Mesothelial cell of epicardium (in vitro differentiated cells): ENCODE data around the gene CRTC3. TPM values are rescaled to one million over a fixed set of nuclear protein-coding genes. Genes with fewer than 3 reads are reported as not detected.

Experiments used
- DNase-seq, 2 experiments: peaks; one replicate each; pipeline ENCODE4 v3.0.0; 2021; ENCODE audit warnings: low spot score in 2 of 2; ENCODE audit not compliant: unreplicated experiment in 2 of 2
- H3K27ac Mint-ChIP-seq: 2 replicates; pipeline ENCODE4 v1.8.0; 2021; ENCODE audit warnings: mixed read lengths
- H3K27me3 Mint-ChIP-seq: 2 replicates; pipeline ENCODE4 v1.8.0; 2021; ENCODE audit warnings: low read depth, mixed read lengths
- H3K36me3 Mint-ChIP-seq: 2 replicates; pipeline ENCODE4 v1.8.0; 2021; ENCODE audit warnings: mixed read lengths
- H3K4me1 Mint-ChIP-seq: 2 replicates; pipeline ENCODE4 v1.8.0; 2021; ENCODE audit warnings: mixed read lengths
- H3K4me3 Mint-ChIP-seq: 2 replicates; pipeline ENCODE4 v1.8.0; 2021; ENCODE audit warnings: mild to moderate bottlenecking, moderate library complexity, mixed read lengths
- H3K9me3 Mint-ChIP-seq: 2 replicates; pipeline ENCODE4 v1.8.0; 2021; ENCODE audit warnings: mixed read lengths
- total RNA-seq: library from RNA; stranded (reverse); gene quantifications from 3 replicates; pipeline ENCODE4 v1.2.1, GENCODE V29; 2021
- TF ChIP-seq, protein P1 (sequence below): fragments of 200-600 bp; sonication (generic); IDR thresholded peaks from one replicate; pipeline ENCODE4 v1.5.0; 2021; ENCODE audit warnings: antibody characterized with exemption; ENCODE audit not compliant: unreplicated experiment

Gene CRTC3
- total RNA-seq, 1 donor from 2014 or later = 56.6 TPM

DNA sequence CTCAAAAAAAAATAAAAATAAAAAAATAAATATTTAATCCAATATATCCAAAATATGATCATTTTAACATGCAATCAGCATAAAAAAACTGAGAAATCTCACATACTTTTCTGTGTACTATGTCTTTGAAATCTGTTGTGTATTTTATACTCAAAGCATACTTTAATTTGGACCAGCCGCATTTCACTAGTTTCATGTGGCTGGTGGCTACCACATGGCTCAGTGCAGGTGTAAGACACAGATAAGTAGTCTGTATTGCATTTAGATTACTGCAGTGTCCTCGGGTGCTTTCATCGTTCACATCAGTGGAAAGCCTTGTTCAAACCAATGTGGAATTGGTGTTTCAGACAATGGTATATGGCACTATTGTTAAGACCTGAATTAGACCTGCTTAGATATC is 11.0 kb downstream of the CRTC3 start:
- Mint-ChIP-seq H3K9me3 (no peaks in the 10 kb centered on the region), H3K4me3 (no peak overlapping the region), H3K27ac (no peak overlapping the region), H3K36me3 (peaks cover 28% of the 10 kb centered on the region), H3K27me3 (no peaks in the 10 kb centered on the region), H3K4me1 (peaks cover 38% of the 10 kb centered on the region)
- TF ChIP-seq, protein P1, sequence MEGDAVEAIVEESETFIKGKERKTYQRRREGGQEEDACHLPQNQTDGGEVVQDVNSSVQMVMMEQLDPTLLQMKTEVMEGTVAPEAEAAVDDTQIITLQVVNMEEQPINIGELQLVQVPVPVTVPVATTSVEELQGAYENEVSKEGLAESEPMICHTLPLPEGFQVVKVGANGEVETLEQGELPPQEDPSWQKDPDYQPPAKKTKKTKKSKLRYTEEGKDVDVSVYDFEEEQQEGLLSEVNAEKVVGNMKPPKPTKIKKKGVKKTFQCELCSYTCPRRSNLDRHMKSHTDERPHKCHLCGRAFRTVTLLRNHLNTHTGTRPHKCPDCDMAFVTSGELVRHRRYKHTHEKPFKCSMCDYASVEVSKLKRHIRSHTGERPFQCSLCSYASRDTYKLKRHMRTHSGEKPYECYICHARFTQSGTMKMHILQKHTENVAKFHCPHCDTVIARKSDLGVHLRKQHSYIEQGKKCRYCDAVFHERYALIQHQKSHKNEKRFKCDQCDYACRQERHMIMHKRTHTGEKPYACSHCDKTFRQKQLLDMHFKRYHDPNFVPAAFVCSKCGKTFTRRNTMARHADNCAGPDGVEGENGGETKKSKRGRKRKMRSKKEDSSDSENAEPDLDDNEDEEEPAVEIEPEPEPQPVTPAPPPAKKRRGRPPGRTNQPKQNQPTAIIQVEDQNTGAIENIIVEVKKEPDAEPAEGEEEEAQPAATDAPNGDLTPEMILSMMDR = no peak
- no peak for DNase-seq

DNA sequence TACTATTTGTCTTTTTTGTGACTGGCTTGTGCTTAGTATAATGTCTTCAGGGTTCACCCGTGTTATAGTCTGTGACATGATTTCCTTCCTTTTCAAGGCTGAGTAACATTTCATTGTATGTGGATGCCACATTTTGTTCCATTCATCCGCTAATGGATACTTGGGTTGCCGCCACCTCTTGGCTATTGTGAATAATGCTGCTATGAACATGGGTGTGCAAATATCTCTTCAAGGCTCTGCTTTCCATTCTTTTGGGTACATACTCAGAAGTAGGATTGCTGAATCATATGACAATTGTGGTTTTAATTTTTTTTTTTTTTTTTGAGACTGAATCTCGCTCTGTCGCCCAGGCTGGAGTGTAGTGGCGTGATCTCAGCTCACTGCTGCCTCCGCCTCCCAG is 15.4 kb downstream of the CRTC3 start:
- Mint-ChIP-seq H3K4me3 (no peak overlapping the region), H3K9me3 (no peaks in the 10 kb centered on the region), H3K27ac (no peak overlapping the region), H3K27me3 (no peaks in the 10 kb centered on the region), H3K36me3 (peaks cover 28% of the 10 kb centered on the region), H3K4me1 (no peaks in the 10 kb centered on the region)
- TF ChIP-seq, protein P1 = no peak
- no peak for DNase-seq

DNA sequence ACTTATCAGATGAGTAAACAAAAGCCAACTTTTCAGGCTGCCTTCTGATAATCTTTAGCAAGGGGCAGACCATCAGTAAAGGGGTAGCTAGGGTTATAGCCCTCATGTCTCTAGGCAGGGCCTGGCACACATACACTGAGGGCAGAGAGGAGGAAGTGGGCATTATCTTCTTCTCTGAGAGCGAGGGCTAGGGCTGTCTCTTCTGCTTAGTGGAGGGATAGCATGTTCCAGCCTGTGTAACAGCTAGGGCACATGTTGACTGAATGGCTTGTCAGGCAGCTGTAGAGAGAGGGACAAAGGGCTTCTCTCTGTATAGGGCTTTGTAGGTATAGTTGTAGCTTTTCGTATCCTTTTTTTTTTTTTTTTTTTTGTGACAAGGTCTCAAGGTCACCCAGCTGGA is 17.8 kb downstream of the CRTC3 start:
- H3K4me1 Mint-ChIP-seq = peaks cover 5% of the 10 kb centered on the region
- TF ChIP-seq, protein P1 = no peak
- H3K27me3 Mint-ChIP-seq = no peaks in the 10 kb centered on the region
- H3K36me3 Mint-ChIP-seq = peaks cover 25% of the 10 kb centered on the region
- H3K27ac Mint-ChIP-seq = no peak overlapping the region
- no peak overlapping the region for H3K4me3 Mint-ChIP-seq
- DNase-seq = no peak
- no peaks in the 10 kb centered on the region for H3K9me3 Mint-ChIP-seq

DNA sequence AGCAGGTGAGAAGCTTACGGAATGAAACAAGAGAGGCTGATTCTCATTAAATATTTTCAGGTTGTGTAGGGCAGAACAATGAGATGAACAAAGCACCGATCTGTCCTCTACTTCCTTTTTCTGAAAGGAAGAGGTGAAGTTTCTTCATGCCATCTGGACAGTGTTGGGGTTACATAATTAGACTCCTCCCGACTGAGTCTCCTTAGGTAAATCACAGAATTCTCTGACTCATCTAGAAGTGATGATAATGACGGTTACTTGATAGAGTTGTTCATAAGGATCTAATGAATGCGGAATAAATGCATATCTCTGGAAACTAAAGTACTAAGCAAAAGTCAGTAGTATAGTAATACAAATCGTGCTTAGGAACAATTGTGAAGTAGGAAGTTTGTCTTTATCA is 21.2 kb downstream of the CRTC3 start:
- H3K9me3 Mint-ChIP-seq = no peaks in the 10 kb centered on the region
- TF ChIP-seq, protein P1 = no peak
- H3K4me1 Mint-ChIP-seq = peaks cover 16% of the 10 kb centered on the region
- H3K36me3 Mint-ChIP-seq = peaks cover 9% of the 10 kb centered on the region
- H3K27me3 Mint-ChIP-seq = no peaks in the 10 kb centered on the region
- no peak for DNase-seq
- H3K4me3 Mint-ChIP-seq = no peak overlapping the region
- H3K27ac Mint-ChIP-seq = no peak overlapping the region

DNA sequence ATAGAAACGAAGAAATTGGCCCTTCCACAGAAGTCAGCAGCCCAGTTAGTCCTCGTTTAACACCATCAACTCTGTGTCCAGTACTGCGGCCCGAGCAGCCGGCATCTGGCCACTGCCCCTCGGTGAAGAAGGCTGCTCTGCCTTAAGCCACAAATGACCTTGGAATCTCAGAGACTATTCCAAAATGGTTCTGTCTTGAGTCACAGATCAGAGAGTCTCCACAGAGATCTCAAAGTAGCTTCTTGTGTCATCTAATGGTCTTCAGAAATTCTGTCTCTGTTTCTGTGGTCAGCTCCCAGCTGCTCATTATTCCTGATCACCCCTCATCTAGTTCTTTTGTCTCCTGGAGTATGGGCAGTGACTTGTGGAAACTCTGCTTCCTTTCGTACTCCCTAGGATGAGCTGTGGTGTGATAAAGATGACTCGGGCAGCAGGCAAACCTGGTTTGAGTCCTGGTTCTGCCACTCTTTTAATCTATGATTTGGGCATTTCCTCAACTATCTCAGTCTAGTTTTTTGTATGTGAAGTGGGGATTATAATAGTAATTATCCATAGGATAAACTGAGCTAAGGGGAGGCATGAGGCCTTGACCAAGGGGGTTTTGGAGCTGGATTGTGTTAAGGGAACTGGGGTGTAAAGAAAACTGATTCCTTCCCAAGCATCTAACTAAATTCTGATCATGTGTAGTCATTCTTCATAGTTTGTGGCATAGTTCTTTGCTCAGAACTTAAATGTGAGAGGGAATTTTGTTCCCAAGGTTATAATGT is 22.6 kb downstream of the CRTC3 start:
- TF ChIP-seq, protein P1 = no peak
- peaks cover 6% of the 10 kb centered on the region for H3K36me3 Mint-ChIP-seq
- DNase-seq = no peak
- H3K9me3 Mint-ChIP-seq = no peaks in the 10 kb centered on the region
- peak overlapping the region; percentile 70 for H3K27ac Mint-ChIP-seq
- no peaks in the 10 kb centered on the region for H3K27me3 Mint-ChIP-seq
- H3K4me1 Mint-ChIP-seq = peaks cover 21% of the 10 kb centered on the region
- H3K4me3 Mint-ChIP-seq = no peak overlapping the region

DNA sequence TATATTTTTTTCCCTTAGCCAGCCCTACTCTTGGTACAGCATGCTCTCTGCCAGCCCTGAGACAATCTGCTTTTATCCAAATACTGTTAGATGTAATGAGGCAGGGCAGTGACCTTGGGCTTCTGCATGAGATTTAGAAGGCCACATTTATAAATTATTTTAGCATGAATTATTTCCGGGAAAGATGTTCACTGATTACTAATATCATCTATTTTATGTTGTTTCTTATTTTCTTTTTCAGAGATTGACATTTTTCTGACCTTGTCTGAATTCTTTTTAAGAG is 23.1 kb downstream of the CRTC3 start:
- Mint-ChIP-seq H3K4me1 (peaks cover 27% of the 10 kb centered on the region), H3K27ac (peak overlapping the region; percentile 70), H3K27me3 (no peaks in the 10 kb centered on the region), H3K4me3 (no peak overlapping the region), H3K9me3 (no peaks in the 10 kb centered on the region), H3K36me3 (peaks cover 6% of the 10 kb centered on the region)
- TF ChIP-seq, protein P1 = no peak
- no peak for DNase-seq
